ENCODE data around the gene TRERF1. TPM values are rescaled to one million over a fixed set of nuclear protein-coding genes. Genes with fewer than 3 reads are reported as not detected.

TRERF1 gene
- total RNA-seq, 1 donor from 2014 or later: 8.7 TPM

GRCh38 chr6:42278131-42278853, 173.4 kb downstream of the TRERF1 start:
- Mint-ChIP-seq H3K4me1 (ENCODE audit: unreplicated experiment) (peaks cover 13% of the 10 kb centered on the region), H3K27ac (ENCODE audit: unreplicated experiment) (no peak overlapping the region), H3K36me3 (ENCODE audit: low read depth, unreplicated experiment) (no peaks in the 10 kb centered on the region), H3K27me3 (ENCODE audit: unreplicated experiment) (peaks cover 2% of the 10 kb centered on the region), H3K4me3 (ENCODE audit: unreplicated experiment) (no peak overlapping the region), H3K9me3 (ENCODE audit: unreplicated experiment) (no peaks in the 10 kb centered on the region)
- TF ChIP-seq CTCF (IDR thresholded peaks at IDR 0.05; ENCODE audit: unreplicated experiment): no peak
- DNase-seq (ENCODE audit: low spot score): no peak

GRCh38 chr6:42276034-42276890, 175.5 kb downstream of the TRERF1 start:
- H3K4me1 Mint-ChIP-seq (ENCODE audit: unreplicated experiment): peaks cover 13% of the 10 kb centered on the region
- no peaks in the 10 kb centered on the region for H3K36me3 Mint-ChIP-seq (ENCODE audit: low read depth, unreplicated experiment)
- peaks cover 2% of the 10 kb centered on the region for H3K27me3 Mint-ChIP-seq (ENCODE audit: unreplicated experiment)
- no peak overlapping the region for H3K4me3 Mint-ChIP-seq (ENCODE audit: unreplicated experiment)
- TF ChIP-seq CTCF (IDR thresholded peaks at IDR 0.05; ENCODE audit: unreplicated experiment): no peak
- no peaks in the 10 kb centered on the region for H3K9me3 Mint-ChIP-seq (ENCODE audit: unreplicated experiment)
- DNase-seq (ENCODE audit: low spot score): no peak
- H3K27ac Mint-ChIP-seq (ENCODE audit: unreplicated experiment): no peak overlapping the region

GRCh38 chr6:42275376-42276033, 176.2 kb downstream of the TRERF1 start:
- H3K9me3 Mint-ChIP-seq (ENCODE audit: unreplicated experiment): no peaks in the 10 kb centered on the region
- H3K36me3 Mint-ChIP-seq (ENCODE audit: low read depth, unreplicated experiment): no peaks in the 10 kb centered on the region
- H3K4me1 Mint-ChIP-seq (ENCODE audit: unreplicated experiment): peaks cover 13% of the 10 kb centered on the region
- no peak for TF ChIP-seq CTCF (IDR thresholded peaks at IDR 0.05; ENCODE audit: unreplicated experiment)
- no peak overlapping the region for H3K27ac Mint-ChIP-seq (ENCODE audit: unreplicated experiment)
- DNase-seq (ENCODE audit: low spot score): no peak
- H3K27me3 Mint-ChIP-seq (ENCODE audit: unreplicated experiment): peaks cover 2% of the 10 kb centered on the region
- no peak overlapping the region for H3K4me3 Mint-ChIP-seq (ENCODE audit: unreplicated experiment)

GRCh38 chr6:42274898-42275297, 176.8 kb downstream of the TRERF1 start:
- Mint-ChIP-seq H3K27me3 (ENCODE audit: unreplicated experiment) (peaks cover 2% of the 10 kb centered on the region), H3K4me3 (ENCODE audit: unreplicated experiment) (no peak overlapping the region), H3K4me1 (ENCODE audit: unreplicated experiment) (peaks cover 13% of the 10 kb centered on the region), H3K36me3 (ENCODE audit: low read depth, unreplicated experiment) (no peaks in the 10 kb centered on the region), H3K27ac (ENCODE audit: unreplicated experiment) (no peak overlapping the region), H3K9me3 (ENCODE audit: unreplicated experiment) (no peaks in the 10 kb centered on the region)
- no peak for TF ChIP-seq CTCF (IDR thresholded peaks at IDR 0.05; ENCODE audit: unreplicated experiment)
- DNase-seq (ENCODE audit: low spot score): no peak
